Measurements from ENCODE around the gene GSTM5.
A peak's percentile ranks its signal among the peaks of the same experiment; 100 is the strongest.
"Not testable (repeated sequence)": the region's sequence is repeated elsewhere in the genome, so short reads cannot be mapped to it uniquely, and the experiment has no call there.

Gene GSTM5

DNA sequence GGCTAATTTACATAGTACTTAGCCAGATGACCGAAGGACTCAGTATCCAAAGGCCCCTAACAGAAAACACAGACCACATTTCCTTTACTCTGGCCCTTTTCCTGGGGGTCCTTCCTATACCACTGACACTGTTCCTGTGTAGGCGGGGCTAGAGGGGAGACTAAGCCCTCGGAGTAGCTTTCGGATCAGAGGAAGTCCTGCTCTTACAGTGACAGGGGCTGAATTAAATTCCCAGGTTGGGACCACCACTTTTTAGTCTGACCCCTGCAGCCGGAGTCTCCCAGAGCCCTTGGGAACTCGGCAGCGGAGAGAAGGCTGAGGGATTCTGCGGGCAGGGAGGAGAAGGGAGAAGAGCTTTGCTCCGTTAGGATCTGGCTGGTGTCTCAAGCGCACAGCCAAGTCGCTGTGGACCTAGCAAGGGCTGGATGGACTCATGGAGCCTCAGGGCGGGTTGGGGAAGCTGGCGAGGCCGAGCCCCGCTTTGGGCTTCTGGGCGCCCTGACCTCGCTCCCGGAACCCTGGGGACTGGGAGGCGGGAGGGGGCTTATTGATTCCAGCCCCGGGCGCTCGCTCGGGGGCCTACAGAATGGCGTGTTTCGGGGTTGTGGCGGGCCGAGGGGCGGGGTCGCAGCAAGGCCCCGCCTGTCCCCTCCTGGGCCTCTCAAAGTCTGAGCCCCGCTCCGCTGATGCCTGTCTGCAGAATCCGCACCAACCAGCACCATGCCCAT is at the start of gene GSTM5:
Gene GSTM5, plus strand, starts transcription at position 659 of the 728 bp plus-strand sequence. Its CDS starts 62 bp downstream, at position 721.
- DNase-seq, result not testable (repeated sequence)

- DNase-seq, result no peak
Measured at GRCh38 chr1:109664671-109665070, 47.4 kb upstream of the GSTM5 start.

GRCh38 chr1:109667452-109668122 is 44.5 kb upstream of the GSTM5 start, which contains the start of gene GSTM2:
Gene GSTM2 (plus strand): TSS chr1:109668057. CDS start chr1:109668116, 59 bp downstream.
- peak; percentile 83 for DNase-seq

GRCh38 chr1:109668123-109668775 is 43.8 kb upstream of the GSTM5 start:
- DNase-seq, result no peak

DNA sequence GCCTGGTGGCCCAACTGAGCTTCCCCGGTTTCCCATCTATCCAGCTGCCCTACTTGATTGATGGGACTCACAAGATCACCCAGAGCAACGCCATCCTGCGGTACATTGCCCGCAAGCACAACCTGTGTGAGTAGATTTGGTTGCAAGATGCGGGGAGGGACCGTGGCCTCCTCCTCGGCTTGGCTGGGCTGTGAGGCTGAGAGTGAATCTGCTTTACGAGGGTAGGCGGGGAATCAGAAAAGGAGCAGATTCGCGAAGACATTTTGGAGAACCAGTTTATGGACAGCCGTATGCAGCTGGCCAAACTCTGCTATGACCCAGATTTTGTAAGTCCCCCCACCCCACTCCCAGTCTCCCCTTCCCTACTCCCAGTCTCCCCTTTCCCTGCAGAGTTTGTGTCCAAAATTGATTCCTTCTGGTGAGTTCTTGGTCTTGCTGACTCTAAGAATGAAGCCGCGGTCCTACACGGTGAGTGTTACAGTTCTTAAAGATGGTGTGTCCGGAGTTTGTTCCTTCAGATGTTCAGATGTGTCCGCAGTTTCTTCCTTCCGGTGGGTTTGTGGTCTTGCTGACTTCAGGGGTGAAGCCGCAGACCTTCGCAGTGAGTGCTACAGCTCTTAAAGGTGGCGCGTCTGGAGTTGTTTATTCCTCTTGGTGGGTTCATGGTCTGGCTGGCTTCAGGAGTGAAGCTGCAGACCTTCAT is 42.7 kb upstream of the GSTM5 start:
- DNase-seq, result no peak

DNA sequence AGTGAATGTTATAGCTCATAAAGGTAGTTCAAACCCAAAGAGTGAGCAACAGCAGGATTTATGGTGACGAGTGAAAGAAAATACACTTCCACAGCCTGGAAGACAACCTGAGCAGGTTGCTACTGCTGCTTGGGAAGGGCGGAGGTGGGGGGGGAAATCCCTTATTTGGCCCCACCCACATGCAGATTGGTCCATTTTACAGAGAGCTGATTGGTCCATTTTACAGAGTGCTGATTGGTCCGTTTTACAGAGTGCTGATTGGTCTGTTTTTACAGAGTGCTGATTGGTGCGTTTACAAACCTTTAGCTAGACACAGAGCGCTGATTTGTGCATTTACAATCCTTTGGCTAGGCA is 42.1 kb upstream of the GSTM5 start:
- DNase-seq, result not testable (repeated sequence)

DNA sequence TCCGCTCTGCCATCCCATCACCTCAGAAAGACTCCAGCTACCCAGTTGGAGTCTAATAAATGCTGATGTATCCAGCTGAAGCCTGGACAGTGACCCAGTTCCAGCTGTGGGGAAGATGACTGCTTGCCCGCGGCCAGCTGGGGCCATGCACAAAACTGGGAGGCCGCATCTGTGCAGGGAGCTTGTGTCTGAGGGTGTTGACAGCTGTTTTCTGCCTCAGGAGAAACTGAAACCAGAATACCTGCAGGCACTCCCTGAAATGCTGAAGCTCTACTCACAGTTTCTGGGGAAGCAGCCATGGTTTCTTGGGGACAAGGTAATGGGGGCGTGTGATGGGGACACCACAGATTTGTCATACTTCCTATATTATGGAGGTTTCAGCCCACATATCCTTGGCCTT is 41.0 kb upstream of the GSTM5 start:
- DNase-seq, result no peak

DNA sequence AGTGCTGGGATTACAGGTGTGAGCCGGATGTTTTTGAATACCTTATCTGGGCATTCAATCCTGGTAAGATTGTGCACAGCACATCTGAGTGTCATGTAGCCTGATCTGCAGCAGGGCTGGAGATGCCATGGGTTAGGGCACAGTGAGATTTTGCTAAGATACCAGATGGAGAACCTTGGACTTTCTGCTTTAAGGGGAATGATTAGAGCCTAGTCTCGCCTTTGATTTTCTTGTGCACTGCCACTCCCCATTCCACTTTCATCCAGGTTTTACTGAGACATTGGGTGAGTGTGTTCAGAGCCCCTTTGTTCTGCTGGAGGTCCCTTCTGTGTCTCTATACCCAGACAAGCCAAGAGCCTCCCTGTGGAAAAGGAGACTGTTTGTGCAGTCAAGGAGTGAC is 38.2 kb upstream of the GSTM5 start:
- not testable (repeated sequence) for DNase-seq

- DNase-seq, result not testable (repeated sequence)
Measured at GRCh38 chr1:109676683-109677381, 35.2 kb upstream of the GSTM5 start.

GRCh38 chr1:109677459-109677858 is 34.6 kb upstream of the GSTM5 start:
- DNase-seq, result no peak

GRCh38 chr1:109678637-109679036 is 33.4 kb upstream of the GSTM5 start:
- not testable (repeated sequence) for DNase-seq

- not testable (repeated sequence) for DNase-seq
Measured at GRCh38 chr1:109684777-109685176, 27.3 kb upstream of the GSTM5 start.

DNA sequence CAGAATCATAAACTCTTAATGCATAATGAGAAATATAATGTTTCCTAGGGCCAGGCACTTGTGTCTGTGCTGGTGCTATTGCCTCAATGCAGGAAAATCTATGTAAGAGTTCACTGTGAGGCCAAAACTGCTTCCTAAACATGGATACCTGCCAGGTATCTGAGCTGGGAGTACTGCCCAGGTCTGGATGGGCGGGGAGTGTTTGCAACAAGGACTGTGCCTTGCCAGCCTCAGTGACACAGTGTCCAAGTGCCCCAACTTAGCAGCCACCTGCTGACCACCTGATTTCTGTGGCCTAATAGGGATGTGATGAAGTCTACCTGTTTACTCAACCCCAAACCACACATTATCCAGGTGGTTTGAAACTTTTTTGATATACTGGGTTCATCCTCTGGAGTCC is 26.7 kb upstream of the GSTM5 start:
- not testable (repeated sequence) for DNase-seq

DNA sequence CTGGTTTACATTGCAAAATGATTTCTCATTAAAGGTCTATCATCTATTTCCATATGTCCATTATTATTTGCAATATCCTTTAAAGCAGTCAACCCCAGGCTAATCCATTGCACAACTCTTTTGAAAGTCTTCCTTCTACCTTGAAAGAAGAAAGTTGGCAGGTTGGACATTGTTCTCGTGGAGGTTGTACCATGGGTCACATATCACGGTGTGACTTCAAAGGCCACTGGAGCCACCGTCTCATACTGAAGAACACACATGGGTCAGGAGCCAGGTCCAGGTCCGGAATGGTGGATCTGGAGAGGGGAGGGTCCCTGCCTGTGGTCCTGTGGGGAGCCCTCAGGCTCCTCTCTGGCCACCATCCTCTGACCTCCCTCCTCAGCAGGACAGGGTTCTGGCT is 26.2 kb upstream of the GSTM5 start:
- DNase-seq, result not testable (repeated sequence)

GRCh38 chr1:109687109-109687508 is 24.9 kb upstream of the GSTM5 start:
- DNase-seq, result not testable (repeated sequence)

GRCh38 chr1:109687641-109688499 is 24.2 kb upstream of the GSTM5 start, which contains the start of gene GSTM1:
Gene GSTM1 (plus strand): TSS chr1:109687817. CDS start chr1:109687874, 57 bp downstream.
- peak; percentile 82 for DNase-seq

GRCh38 chr1:109689844-109690405 is 22.1 kb upstream of the GSTM5 start:
- DNase-seq, result no peak

DNA sequence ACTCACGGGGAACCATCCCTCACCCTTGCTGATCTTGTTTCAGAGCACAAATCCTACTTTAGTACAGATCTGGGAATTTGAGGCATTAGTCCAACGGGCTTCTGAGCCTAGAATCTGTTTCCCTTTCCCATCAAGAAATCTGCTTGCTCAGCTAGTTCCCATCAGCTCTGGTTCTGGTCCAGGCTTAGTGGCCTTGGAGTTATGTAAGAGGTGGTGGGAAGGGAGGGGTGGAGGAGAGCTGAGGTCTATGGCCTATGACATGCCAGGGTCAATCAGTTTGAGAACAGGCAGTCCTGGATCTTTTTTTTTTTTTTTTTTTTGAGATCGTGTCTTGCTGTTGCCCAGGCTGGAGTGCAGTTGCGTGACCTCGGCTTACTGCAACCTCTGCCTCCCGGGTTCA is 20.3 kb upstream of the GSTM5 start:
- DNase-seq, result no peak

DNA sequence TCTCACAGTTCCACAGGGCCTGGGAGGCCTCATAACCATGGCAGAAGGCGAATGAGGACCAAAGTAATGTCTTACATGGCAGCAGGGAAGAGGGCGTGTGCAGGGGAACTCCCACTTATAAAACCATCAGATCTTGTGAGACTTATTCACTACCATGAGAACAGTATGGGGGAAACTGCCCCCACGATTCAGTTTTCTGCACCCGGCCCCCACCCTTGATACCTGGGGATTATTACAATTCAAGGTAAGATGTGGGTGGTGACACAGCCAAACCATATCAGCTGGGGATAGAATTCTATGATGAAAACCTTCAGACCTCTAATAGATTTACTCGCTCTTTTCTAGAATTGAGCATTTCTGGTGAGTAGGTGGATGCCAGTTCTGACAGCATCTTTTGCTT is 17.7 kb upstream of the GSTM5 start:
- DNase-seq, result not testable (repeated sequence)

DNA sequence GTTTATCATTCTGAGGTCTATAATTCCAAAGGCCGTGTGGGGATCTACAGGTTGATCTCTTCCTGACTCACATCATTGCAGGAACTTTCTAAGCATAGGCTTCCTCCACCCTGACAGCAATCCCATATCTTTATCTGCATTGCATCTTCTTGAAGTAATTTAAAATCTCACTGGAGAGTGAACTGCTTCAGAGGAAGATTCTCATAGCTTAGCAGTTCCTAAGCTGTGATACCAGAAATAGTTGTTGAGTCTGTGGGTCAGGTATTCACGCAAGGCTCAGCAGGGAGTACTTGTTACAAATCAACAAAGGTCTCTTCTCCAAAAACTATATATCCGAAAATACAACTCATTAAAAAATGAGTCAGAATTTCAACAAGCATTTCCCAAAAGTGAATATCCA is 16.9 kb upstream of the GSTM5 start:
- not testable (repeated sequence) for DNase-seq

GRCh38 chr1:109697066-109697465 is 15.0 kb upstream of the GSTM5 start:
- DNase-seq, result no peak

Measured in NCI-H2227 treated with DMSO at 0.1 percent for 48 hours (cell line).